HG02938 (cell line): ENCODE data around the gene FNTB.

ENCODE experiments used
- ATAC-seq: cut with Tn5 transposase; IDR thresholded peaks from one replicate; pipeline ENCODE4 v1.9.1; 2021; ENCODE audit warnings: mild to moderate bottlenecking, moderate library complexity; ENCODE audit not compliant: unreplicated experiment

The FNTB gene

GRCh38 chr14:64952598-64953309 is 33.9 kb upstream of the FNTB start:
- ATAC-seq = peak; percentile 52

GRCh38 chr14:64953310-64953654 is 33.4 kb upstream of the FNTB start:
- no peak for ATAC-seq

GRCh38 chr14:64953661-64954060 is 33.0 kb upstream of the FNTB start:
- ATAC-seq = no peak

DNA sequence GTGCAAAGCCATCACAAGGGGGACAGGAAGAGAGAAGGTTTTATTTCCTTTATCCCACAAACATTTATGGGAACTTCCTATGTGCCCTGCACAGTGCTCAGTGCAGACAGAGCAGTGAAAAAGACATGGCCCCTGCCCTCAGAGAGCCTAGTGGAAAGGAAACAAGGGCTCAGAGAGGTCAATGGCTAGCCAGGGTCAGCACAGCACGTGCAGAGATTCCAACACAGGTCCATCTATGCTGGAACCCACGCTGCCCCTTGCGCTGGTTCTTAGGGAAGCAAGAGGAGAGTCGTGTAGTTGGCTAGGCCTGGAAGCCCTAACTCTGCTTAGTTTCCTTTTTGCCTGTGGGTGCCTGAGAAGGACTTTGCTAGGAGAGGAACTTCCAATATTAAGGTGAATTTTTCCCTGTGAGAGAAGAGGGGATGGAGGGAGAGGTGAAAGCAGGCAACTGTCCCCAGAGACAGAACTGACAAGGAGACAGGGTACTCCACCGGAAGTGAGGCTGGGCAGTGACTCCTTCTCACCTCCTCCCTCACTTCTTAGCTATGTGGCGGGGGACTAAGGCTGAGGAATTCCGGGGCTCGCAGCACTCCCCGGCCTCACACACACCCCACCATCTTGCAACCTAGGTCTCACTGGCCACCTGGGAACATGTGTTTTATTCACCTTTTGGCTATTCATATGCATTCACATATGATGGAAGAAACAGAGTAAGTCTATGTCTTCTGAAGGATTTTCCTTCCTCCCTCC is 32.0 kb upstream of the FNTB start:
- ATAC-seq = no peak

DNA sequence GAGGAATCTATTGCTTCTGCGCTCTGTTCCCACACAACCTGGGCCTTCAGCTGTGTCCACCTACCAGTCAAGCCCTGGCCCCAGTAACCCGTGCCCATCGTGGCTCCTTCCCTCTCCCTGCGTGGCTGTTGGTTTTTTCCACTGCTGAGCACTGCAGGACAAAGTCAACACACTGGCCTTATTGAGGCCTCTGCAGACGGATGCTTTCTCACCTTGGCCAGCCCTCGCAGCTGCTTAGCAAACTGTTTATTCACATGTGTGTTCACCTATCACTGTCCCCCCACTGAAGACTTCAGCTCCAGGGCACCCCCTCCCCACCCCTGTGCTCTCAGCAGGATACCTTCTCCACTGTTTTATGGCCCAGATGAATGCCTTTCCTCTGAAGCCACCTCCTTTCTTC is 31.4 kb upstream of the FNTB start:
- ATAC-seq = no peak

DNA sequence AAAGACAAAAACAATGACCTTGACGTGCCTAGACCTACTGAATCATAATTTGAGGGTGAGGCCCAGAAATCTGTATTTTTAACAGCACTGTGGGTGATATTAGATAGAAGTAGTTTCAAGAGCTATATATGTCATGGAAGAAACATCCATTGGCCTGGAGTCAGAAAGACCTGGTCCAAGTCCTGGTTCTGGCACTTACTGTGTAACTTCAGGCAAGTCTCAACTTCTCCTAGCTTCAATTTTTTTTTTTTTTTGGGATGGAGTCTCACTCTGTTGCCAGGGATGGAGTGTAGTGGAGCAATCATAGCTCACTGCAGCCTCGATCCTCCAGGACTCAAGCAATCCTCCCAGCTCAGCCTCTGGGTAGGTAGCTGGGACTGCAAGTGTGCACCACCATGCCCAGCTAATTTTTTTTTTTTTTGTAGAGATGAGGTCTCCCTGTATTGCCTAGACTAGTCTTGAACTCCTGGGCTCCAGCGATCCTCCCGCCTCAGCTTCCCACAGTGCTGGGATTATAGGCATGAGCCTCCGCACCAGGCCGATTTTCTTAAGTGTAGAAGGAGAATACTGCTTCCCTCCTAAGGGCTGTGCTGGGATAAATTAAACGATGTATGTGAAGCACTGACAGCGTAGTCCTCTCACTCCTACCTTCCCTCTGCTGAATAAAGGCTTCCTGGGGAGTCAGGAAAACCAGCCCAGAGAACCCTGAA is 29.8 kb upstream of the FNTB start:
- ATAC-seq = no peak

DNA sequence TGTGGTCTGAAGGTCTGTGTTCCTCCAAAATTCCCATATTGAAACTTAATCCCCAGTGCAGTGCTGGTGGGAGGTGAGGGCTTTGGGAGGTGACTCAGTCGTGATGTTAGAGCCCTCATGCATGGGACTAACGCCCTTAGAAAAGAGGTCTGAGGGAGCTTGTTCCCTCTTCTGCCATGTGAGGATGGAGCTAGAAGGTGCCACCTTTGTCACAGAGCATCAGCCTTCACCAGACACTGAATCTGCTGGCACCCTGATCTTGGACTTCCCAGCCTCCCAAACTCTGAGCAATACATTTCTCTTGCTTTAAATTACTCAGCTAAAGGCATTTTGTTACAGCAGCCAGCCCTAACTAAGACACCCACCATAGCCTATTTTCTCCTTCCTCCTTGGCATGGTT is 28.5 kb upstream of the FNTB start:
- ATAC-seq = no peak

DNA sequence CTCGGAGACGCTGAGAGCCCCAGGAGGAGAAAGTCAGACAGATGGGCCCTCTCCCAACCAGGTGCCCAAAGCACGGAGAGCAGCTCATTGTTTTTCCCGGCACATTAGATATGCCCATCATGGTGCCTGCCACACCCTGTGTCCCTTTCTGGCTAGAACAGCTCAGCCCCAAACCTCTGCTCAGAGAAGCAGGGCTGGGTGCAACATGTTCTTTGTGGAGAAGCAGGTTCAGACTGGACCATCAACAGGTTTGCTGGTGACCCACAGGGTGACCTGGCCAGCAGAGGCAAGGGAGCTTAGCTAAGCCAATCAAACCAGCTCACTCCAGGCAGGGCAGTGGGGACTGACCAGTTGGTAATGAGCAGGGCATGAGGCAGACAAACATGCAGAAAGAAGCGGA is 28.0 kb upstream of the FNTB start:
- ATAC-seq = no peak

GRCh38 chr14:64960762-64961276 is 25.9 kb upstream of the FNTB start:
- ATAC-seq = no peak

DNA sequence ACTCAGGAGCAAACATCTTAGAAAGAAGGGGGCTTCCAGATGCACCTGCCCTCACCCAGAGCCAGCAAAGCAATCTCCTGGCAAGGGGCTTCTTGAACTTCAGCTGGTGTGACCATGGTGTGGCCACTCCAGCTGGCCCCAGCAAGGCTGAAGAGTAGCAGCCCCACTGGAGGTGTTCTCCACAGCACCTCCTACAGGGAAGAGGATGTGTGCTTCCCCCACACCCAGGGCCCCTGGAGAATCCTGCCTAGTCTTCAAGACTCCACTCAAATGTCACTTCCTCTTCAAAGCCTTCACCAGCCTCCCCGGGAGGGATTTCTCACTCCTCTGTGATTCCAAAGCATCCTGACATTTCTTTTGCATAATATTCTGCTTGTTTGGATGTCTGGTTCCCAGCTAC is 23.1 kb upstream of the FNTB start:
- ATAC-seq = no peak

- ATAC-seq = no peak
Measured at GRCh38 chr14:64965356-64966000, 21.2 kb upstream of the FNTB start.

- no peak for ATAC-seq
Measured at GRCh38 chr14:64966976-64967375, 19.7 kb upstream of the FNTB start.

GRCh38 chr14:64968167-64968566 is 18.5 kb upstream of the FNTB start:
- no peak for ATAC-seq

DNA sequence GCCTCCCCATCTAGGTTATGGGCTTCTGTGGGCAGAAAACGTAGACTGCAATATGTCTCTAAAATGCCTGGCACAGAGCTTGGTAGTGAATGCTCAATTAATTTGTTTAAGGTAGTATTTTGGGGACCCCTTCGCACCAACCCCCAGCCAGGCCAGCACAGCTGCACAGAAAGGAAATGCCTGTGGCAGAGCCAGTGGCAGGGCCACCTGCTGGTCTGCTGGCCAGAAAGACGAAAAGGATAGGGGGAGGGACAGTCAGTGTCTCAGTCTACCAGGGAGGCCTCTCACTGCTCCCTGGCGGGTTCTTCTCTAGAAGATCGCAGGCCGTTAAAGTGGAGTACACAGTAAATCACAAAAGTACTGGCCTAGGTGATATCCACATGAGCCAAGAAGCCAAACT is 18.0 kb upstream of the FNTB start:
- ATAC-seq = no peak

- no peak for ATAC-seq
Measured at GRCh38 chr14:64970041-64970440, 16.7 kb upstream of the FNTB start.

DNA sequence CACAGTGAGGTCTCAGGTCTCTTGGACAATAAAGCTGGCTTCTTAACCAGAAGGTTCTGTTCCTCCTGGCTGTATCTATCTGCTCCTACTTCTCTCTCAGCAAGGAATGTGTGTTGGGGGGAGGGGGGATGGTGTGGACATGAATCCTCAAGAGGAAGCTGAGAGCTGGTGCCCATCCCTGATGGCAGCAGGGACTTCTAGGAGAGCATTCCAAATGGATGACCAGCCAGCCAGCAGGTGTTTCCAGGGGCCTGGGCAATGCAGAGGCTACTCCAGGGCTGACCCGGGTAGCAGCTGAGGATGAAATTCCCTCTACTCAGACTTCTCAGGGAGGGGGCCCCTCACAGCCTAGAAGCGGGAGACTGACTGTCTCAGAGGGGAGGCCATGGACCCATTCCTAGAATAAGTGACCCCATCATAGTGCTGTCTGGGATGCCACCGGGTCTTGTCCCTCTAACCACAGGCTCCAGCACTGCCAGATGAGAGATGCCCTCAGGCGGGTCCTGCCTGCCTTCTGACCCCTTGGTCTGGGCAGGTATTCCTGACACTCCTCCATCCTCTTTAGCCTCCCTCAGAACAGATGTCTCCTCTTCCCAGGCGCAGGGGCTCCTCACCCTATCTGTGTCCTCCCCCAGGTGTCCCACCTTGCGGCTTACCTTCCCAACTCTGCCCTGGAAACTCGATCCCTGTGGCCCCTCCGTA is 15.8 kb upstream of the FNTB start:
- no peak for ATAC-seq

DNA sequence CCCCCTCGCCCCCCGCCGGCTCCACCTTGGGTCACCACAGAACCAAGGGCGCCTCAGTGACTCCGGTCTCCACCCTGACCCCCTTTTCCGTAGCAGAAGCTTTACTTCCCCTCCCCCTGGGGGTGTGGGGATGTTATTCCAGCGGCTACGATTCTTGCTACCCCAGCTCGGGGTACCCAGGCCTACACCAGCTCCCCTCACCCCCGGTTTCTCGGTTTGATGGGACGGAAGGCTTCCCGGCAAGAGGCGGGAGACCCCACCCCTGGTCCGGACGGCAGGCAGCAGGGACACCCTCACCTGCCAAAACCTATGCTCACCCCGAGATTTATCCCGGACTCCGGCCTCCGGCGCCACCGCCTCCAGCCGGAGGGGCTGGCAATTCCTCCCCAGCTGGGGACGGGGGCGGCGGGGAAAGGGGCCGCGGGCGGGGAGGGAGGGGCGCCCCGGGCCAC is 15.2 kb upstream of the FNTB start:
- ATAC-seq = no peak

- no peak for ATAC-seq
Measured at GRCh38 chr14:64971943-64972791, 14.5 kb upstream of the FNTB start, which contains the start of gene RAB15. Gene RAB15, minus strand, starts transcription at chr14:64972336. Its CDS starts 260 bp downstream, at chr14:64972076.

DNA sequence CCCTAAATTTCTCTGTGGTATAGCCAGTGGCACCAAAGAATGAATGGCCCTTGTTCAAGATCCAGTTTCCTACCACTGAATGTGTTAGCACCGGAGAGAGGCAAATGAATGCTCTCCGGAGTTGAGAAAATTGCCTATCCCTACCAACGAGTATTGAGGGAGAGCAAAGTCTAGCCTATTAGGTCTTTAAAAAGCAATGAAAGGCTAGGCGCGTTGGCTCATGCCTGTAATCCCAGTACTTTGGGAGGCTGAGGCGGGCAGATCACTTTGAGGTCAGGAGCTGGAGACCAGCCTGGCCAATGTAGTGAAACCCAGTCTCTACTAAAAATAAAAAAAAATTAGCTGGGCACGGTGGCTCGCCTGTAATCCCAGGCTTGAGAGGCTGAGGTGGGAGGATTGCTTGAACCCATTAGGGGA is 13.7 kb upstream of the FNTB start:
- ATAC-seq = no peak

GRCh38 chr14:64973826-64974225 is 12.9 kb upstream of the FNTB start:
- ATAC-seq = no peak
